Measurements from ENCODE around the gene CXCR6.

The CXCR6 gene

DNA sequence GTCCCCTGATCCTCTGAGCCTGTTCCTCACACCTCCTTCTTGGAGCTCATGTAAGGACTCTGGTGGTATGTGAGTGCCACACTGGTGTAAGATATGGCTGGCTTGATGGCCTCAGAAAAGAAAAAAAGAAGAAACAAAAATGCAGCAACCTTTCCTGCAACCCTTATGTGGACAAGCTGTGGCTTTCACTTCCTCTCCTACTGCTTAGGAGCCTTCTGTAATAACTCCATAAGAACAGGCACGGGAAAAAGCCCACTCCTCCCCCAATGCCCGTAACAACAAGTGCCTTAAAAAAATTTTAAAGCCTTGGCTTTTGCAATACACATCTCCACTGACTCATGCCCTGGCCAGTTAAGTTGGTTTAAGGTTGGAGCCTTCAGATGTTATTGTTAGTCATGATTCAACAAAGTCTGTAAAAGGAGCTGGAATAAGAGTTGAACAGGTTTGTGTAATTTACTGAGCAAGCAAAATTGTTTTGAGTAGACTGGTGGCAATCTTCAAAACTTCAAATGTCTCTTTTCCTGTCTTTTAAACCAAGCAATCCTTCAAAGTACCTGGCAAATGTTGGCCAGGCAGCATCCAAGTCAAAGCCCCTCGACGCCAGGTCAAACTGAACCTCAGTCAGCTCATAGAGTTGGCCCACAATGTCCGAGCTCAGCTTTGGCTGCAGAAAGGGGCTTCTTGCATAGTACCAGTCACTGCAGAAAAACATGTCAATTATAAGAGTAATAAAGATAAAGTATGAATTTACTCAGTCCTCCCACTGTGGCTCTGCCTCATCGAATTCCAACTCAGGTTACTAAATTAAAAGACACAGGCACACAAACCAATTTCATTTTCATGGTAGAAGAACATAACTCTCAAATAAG lies 29.5 kb downstream of the CXCR6 start:
- DNase-seq: no peak

DNA sequence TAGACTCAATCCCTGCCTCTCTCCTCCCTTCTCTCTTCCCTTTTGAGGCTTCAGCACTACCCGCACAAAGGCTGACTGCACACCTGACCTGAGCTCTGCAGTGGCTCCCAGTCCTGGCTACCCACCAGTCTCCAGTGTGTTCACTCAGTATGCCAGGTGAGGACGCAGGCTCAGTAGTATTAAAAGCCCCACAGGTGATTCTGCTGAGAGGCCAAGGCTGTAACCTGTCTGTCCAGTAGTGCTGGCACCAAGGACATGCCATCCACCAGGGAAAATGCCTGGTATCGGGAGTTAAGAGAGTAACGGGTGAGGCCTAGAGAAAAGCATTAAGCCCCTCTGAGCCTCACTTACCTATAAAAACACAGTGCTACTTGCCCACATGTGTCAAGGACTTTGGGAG lies 31.4 kb downstream of the CXCR6 start:
- DNase-seq: no peak

DNA sequence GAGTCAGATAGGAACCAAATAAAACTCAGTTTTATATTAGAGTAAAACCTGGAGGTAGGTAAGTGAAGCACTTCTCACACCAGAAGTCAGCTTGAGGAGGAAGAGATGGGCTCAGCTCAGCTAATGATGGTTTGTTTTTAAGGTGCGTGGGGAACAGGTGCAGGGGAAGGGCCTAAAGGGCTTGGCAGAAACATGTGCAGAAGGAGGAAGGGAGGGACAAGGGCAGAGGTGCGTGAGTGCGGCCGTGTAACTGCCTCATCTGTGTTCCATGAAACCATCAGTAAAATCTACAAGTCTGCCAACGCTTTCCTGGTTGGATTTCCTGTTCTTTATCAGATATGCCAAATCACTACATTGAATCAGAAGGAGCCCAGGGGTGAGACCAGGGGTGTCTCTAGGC lies 32.4 kb downstream of the CXCR6 start:
- no peak for DNase-seq

DNA sequence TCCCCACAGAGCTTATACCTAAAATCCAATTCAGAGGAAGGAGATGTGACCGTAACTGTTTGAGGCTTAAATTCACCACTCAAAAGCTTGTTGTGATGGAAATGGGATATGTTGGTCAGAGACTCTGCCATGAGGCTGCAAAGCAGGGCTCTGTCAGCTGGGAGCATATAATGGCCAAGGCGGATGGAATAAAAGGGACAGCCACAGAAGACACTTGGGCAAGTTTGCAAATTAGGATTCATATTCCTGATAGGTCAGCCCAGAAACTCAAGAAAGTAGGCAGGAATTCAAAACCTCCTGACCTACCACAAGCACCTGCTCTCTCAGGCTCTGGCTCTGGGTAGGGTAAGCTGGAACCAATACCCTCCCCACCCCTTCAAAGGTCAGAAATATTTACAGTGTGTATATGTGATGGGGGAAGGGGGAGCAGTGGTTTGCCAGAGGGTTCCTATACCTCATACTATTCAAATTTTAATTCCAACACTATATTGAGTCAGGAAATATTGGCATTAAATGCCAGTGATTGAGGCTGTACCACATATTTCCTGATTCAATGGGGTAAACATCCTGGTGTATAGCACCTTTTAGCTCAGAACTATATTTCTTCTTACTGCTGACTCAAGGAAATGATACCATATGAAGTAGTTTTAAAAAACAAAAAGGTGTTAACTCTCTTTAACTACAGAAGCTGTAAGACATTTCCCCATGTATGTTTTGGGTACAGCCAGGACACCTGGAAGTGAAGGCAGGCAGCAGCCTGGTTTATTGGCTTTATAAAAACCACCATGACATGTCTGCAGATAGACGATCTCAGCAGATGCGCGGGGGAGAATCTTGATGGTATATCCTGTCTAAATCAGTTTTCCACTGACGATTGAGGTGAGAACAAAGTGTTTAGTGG lies 33.2 kb downstream of the CXCR6 start:
- no peak for DNase-seq

DNA sequence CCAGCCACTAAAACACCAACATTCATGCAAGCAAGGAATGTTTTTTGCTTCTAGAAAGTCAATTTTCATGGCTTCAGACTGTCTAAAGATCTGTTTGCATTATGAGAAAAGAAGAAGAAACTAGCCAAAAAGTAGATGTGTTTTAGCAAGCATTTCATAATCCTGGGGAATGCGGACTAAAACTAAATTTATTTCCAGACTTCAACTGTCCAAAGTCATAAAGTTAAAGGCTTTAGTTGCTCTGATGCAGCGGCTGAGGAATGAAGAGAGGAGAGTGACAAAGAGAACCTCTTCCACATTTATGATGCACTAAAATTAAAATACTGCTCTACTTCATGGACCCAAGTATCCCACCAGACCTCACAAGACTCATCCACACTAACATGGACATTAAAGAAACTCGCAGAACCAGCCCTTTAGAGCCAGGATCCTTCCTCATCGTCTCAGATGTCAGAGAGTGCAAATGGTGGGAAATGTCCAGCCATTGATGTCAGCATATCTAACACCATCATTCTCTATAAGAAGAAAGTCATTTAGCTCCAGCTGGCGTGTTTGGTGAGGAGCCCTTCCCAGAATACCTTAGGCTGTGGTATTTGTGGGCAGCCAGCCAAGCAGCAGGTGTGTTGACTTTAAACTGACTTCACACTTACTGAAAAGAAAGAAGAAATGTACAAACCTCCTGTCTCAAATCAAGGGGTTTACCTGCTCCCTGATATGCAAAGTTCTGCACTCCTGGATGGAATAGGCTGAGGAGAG lies 34.9 kb downstream of the CXCR6 start:
- DNase-seq: peak in 2 of 4 experiments; percentile 4 to 12

DNA sequence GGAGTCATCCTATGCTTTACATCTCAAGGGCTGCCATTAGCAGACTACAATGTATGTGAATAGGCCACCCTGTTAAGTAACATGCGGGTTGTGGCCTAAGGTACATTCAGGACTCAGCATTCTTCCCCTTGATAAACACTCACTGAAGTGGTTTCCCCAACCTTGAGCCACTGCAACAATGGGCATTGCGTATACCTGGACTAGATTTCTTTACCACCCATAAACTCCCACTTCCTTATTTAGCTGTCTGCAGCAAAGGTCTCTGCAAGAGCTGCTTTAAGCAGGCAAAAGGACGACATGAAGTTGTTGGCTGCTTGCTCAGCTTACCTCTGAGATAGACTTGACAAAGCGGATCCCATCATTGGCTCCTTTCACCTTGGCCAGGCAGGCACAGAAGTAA lies 36.1 kb downstream of the CXCR6 start:
- DNase-seq: no peak

DNA sequence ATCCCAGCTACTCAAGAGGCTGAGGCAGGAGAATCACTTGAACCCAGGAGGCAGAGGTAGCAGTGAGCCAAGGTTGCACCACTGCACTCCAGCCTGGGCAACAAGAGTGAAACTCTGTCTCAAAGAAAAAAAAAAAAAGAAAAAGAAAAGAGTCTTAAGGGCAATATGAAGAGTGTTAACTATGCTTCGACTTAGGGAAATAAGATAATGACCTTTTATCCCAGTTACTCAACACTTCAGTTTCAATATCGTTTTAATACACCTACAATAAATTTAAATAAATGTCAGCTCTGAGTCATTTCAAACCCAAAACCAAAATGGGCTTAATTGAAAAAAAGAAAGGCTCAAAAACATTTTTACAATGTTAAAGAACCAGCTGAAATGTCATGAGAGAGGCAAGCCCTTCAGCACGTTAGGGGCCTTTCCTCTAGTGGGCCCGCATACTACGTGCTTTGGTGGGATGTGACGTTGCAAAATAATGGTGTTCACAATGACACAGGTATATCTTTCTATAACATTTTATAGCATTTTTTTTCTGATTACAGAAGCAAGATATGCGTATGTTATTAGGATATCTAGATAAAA lies 37.1 kb downstream of the CXCR6 start:
- DNase-seq: no peak

DNA sequence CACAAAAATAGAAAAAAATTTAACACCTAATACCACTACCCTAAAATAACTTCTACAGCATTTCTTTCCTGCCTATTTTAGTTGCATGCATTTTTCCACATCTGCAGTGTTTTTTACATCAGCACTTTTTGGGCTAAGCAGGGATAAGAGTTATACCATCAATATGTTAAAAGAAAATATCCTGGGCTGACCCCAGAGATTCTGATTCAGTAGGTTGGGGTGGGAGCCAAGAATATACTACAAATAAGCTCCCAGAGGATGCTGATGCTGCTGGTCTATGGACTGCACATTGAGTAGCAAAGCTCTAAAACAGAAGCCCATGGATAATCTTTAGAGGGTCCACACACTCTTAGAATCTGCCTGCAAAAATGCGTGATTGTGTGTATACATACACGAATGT lies 37.6 kb downstream of the CXCR6 start:
- DNase-seq: no peak

DNA sequence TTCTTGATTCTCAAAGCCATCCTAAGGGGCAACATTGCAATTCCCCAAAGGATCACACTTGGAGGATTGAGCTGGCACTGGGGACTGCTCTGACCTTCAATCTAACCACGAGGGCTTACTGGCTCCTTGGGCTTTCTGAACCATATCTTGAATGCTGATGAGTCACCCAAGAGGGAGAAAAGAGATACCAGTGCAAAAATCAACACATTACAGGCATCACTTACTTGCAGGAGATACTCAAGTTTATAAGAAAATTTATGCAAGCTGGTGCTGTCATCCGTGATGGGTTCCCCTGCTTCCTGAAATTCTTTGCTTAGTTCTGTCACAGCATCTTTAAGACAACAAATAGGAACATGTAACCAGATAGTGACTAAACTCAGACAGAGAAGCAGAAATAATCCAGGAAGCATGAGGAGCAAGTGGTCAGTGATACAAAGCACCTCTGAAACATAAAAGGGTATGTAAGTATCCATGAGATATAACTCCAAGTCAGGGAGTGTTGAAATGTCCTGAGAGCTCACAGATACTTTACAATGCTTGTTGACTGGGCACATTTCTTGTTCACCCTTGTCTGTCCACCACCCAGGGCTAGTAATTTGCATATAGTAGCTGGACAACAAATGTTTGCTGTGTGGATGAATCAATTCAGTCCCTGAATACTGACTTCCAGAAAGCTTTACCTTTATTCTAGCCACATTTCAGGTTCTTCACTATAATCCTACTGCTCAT lies 38.2 kb downstream of the CXCR6 start:
- DNase-seq: no peak

DNA sequence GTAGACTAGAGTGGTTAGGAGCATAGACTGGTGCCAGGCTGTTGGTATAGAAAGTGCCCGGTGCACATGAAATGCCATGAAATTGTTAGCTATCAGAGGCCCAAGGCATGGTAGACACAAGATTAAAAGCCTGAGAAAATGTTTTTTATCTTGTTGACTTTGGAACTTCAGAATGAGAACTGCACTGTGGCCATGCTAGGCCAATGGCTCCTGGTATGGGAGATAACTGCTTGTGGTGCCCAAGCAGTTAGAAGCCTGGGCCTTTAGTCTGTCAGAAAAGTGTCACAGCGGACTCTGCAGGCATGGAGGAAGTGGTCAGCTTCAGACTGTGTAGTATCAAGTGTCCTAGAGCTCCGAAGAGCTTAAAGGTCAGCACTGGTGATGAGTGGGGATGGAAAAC lies 40.5 kb downstream of the CXCR6 start:
- no peak for DNase-seq

DNA sequence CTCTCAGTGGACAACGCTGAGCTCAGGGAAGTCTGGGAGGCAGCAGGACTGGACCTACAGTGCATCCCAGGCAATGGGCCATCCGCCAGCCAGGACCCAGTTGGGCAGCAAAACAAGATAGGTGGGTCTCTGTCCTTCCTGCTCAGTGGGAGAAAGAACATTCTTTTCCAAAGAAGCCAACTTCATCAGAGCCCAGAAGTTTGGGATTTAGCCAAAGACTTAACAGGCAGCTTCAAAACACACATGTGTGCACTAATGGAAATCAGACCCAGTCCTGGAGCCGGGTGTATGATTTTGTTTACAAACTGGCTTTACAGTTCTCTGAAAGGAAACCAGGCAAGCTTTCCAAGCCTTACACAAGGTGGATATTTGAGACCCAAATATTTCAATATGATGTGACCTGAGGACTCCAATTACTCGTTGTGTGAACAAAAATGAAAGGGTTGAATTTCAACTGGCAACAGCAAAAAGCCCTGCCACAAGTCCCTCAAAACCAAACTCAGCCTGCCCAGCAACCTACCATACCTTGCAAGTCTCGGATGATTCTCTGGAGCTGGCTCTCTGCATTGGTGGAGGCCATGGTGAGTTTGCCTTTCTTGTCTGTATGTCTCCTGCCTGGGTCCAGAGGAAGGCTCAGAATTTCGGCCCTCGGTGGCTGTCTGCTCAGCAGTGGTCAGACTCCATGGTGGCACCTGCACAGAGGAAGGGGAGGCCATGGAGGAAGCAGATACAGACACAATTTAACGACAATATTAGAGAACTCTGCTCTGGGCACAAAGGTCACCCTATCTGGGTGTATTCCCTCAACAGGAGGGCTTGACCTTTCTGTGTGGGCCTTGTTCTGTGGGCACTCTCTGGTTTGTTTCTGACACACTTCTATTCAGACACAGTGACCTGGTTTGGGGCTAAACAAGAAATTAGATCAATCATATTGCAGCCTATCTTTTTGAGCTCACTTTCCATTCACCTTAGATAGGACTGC lies 41.4 kb downstream of the CXCR6 start:
- DNase-seq: no peak

DNA sequence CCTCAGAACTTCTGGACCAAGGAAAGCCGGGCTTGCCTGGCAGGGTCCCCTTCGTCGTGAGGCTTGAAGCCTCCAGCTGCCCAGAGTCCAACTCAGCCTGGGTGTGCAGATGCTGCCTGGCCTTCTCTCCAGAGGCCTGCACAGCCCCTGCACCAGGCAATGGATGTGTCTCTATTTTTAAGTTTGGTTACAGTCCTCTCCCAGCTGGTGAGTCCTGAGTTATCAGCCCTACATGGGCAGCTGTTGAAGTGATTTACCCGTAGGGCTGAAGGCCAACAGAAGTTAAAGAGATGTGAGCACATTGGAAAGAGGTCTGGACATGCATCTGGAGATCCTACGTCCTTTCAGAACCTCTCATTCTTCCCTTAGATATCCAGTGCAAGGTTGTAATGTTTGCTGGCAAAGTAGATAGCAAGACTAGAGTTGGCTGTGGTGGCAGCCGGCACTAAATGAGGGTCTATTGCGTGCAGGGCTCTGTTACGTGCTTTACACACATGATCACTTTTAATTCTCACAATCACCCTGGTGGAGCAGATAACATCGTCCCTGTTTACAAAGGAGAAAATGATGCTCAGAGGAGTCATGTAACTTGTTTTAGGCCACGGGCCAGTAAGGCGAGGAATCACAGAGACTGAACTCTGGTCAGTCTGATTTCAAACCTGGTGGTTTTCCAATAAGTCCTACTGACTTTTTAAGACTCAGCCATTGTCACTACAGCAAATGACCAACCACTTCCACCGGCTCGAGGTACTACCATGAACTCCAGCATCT lies 42.5 kb downstream of the CXCR6 start:
- DNase-seq: no peak

DNA sequence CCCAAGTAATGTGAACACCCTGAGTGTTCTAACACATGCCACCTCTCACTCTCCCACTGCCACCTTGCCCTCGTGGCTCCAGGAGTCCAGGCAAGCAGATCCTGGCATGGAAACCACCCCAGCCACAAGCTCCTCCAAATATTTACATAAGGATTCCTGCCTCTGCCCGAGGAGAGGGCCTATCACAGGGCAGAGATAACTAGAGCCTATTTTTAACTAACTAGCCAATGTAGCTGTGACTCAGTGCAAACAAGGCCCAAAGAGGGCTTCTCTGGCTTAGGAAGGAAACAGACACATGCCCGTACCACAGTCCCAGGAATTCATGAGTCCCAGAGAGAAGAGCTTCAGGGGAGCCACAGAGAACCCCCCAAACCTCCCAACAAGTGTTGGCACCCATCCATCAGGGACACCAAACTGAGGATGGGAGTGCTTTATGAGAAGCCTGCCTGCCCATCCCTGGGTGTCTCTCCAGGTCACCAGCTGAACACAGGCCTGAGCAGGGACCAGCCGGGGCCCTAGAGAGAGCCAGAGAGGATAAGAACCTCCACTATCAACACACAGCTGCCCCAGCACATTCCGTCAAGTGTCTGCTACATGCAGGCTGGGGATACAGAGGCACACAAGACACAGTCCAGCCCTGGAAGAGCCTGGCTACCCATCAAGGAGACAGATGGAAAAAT lies 43.2 kb downstream of the CXCR6 start:
- DNase-seq: no peak

DNA sequence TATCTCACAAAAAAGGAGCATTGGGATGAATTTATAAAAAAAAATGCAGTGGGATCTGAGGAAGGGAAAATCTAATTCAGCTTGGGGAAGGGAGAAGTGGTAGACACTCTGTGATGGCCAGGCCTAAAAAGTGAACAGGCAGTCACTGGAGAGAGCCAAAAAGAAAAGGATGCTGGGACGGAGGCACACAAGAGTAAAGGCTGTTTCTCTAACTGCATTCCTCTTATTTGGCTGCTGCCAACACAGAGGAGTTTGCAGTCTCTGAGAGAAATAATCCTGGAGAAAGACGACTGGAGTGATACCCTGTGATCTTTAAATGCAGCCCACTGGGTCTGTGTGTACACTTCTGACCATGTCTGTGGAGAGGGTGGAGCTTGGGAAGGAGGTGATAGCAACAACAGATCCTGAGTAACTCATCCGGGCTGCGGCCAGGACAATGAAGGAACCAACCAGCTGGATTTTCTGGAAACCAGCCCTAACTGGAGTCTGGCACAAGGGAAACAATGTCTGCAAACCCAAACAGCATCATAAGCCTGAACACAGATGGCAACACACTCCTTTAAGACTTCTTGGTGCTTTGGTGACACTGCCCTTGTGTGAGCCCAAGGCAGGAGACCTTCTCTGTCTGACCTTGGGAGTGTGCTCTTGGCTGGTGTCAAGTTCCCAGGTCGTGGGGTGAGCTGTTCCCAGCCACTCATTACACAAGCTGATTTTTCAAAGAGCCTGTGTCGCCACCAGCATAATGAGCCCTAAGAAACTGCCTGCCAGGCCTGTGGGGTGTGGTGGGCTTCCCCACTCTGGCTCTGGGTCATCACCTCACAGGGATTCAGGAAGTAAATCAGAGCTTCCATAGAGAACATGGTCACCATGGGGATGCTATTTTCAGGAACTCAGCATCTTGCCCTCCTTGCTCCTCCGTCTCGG lies 44.4 kb downstream of the CXCR6 start:
- DNase-seq: no peak

DNA sequence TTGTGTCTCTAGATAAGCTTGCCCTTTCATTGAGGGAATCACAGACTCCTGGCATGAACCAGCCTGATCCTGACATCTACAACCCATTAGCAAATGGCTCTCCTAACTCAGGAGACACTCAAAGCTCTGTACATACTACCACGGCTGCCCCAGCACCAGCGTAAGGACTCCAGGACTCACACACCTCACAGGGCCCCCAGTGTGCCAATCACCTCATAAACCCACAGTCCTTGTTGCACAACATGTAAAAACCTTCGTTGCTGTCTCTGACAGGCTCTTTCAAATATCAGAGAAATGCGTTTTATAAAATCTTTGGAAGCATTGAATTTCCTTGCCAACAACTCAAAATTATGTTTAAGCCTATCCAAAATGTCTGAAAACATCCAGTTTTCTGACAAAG lies 45.1 kb downstream of the CXCR6 start:
- no peak for DNase-seq

DNA sequence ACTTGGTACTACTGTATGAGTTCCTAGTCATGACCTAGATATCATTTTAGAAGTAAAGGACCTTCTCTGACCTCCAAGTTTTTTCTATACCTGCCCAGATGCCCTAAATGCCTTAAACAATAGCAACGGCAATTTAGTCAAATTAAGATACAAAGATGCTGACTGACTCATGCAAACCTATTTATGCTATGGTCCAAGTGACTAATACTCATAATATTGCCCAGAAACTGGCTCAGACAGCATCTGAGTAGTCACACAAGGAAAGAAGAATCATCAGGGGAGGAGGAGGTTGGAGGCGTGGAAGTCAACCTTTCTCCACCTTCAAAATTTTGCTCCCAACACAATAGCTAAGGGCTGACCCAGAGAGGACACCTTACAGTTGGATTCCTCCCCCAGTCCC lies 45.5 kb downstream of the CXCR6 start:
- no peak for DNase-seq

DNA sequence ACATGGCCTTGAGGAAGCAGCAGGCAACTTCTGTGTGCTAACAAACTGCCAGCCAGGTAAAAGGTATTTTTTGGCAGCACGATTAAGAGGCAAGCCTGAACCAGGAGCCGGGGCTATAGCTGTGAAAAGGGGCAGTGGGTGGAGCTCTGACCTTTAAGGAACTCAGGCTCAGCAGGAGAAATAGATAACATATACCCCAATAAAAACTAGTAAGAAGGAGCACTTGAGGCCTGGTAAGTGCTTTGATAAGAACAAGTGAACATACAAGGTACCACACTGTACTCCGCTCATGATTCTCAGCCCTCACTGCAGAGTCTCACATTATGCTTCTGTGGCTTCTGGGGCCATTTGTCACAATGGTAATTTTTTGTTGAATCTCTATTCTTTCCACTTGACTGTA lies 46.9 kb downstream of the CXCR6 start:
- DNase-seq: no peak

DNA sequence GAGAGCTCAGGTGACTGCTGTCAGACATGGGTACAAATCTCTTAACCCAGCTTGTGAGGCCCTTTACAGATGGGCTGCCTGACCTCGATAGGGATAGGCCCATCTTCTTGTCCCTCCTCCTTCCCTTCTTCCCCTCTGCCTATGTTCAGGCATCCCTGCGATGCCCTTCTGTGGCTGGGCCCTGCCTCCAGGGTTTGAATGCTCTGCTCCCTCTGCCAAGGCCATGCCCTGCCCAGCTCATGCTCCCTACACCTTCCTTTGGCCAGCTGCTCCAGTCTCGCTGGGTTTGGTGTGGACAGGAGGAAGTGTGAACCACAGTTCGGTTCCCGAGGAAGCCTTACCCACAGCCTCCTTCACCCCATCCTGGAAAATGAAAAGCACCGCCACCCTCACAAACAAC lies 48.1 kb downstream of the CXCR6 start:
- DNase-seq: no peak
